IPS-20b (cell line): ENCODE data around the gene NTNG2.
A peak's percentile ranks its signal among the peaks of the same experiment; 100 is the strongest.

Experiments
- H3K27ac ChIP-seq: one replicate; pipeline ENCODE4 v1.5.1; 2013; ENCODE audit warnings: low read length
- H3K27me3 ChIP-seq: 2 replicates; pipeline ENCODE4 v1.6.1; 2013; ENCODE audit warnings: mild to moderate bottlenecking, low read length, inconsistent platforms; ENCODE audit not compliant: insufficient read depth
- H3K36me3 ChIP-seq: 2 replicates; pipeline ENCODE4 v1.6.1; 2013; ENCODE audit warnings: low read depth, mild to moderate bottlenecking, inconsistent platforms, low read length, moderate library complexity; ENCODE audit not compliant: insufficient read depth
- H3K4me1 ChIP-seq: 2 replicates; pipeline ENCODE4 v1.6.1; 2013; ENCODE audit warnings: mild to moderate bottlenecking, control low read depth, inconsistent platforms, low read length, moderate library complexity; ENCODE audit not compliant: insufficient read depth
- H3K4me3 ChIP-seq: 2 replicates; pipeline ENCODE4 v1.5.1; 2013; ENCODE audit warnings: mild to moderate bottlenecking, low read length, inconsistent platforms
- H3K9ac ChIP-seq: 2 replicates; pipeline ENCODE4 v1.6.1; 2013; ENCODE audit warnings: low read depth, mild to moderate bottlenecking, inconsistent platforms, low read length, moderate library complexity
- H3K9me3 ChIP-seq: 2 replicates; pipeline ENCODE4 v1.6.1; 2013; ENCODE audit warnings: mild to moderate bottlenecking, low read depth, low read length, inconsistent platforms; ENCODE audit not compliant: insufficient read depth

Gene NTNG2

GRCh38 chr9:132161743-132162184 lies at the start of gene NTNG2:
Gene NTNG2 (plus strand): TSS chr9:132162058. CDS start chr9:132166832, 4,774 bp downstream.
- H3K27ac ChIP-seq: no peak within 1 kb of the TSS
- H3K36me3 ChIP-seq: no peaks in the 10 kb centered on the region
- peaks cover 3% of the 10 kb centered on the region; the same call in 1 of the 2 replicates for H3K4me1 ChIP-seq
- H3K27me3 ChIP-seq: peaks cover 96% of the 10 kb centered on the region
- H3K9ac ChIP-seq: no peak within 1 kb of the TSS
- H3K4me3 ChIP-seq: peak within 1 kb of the TSS; percentile 69
- H3K9me3 ChIP-seq: no peaks in the 10 kb centered on the region

DNA sequence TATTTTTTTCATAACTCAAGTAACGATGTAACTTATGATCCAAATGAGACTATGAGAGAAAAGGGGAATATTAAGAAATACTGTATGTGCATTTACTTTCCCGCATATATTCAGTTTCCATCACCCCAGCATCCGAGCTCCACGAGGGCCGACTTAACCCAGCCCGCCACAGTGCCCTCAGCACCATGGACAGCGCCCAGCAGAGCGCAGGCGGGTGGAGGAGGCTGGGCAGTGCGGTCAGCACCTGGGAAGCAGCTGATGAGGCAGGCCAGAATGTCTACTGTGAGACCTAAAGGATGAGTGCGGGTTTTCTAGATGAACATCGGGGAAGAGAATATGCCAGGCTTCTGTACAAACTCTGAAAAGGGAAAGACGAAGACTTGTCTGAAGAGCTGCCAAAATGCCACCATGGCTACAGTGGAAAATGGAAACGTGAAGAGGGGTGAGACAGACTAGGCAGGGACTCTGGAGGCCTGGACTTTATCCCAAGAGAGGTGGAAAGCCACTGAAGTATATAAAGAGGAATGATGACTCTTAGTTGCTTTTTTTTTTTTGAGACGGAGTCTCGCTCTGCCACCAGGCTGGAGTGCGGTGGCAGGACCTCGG lies 47.7 kb upstream of the NTNG2 start:
- peaks cover 17% of the 10 kb centered on the region; the same call in 1 of the 2 replicates for H3K27me3 ChIP-seq
- H3K9me3 ChIP-seq: no peaks in the 10 kb centered on the region
- no peaks in the 10 kb centered on the region for H3K36me3 ChIP-seq
- no peak overlapping the region for H3K27ac ChIP-seq
- H3K9ac ChIP-seq: no peak overlapping the region
- no peak overlapping the region for H3K4me3 ChIP-seq
- no peaks in the 10 kb centered on the region; the same call in 1 of the 2 replicates for H3K4me1 ChIP-seq

DNA sequence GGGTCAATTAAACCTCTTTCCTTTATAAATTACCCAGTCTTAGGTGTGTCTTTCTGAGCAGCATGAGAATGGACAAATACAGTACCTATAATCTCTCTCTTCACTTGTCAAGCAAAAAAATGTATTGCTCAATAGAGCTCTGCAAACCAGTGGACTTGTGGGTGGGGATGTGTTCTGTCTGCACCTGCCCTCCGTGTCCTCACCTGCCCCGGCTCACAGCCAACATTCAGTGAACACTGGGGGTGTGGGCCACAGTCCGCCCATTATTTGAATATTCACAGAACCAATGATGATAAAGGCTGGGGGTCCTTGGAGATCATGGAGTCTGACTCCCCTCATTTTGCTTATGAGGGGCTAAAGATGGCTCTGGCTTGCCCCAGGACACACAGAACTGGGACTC lies 45.3 kb upstream of the NTNG2 start:
- Histone ChIP-seq H3K27me3 (peaks cover 17% of the 10 kb centered on the region; the same call in 1 of the 2 replicates), H3K27ac (no peak overlapping the region), H3K9ac (no peak overlapping the region), H3K9me3 (no peaks in the 10 kb centered on the region), H3K36me3 (no peaks in the 10 kb centered on the region), H3K4me1 (no peaks in the 10 kb centered on the region), H3K4me3 (no peak overlapping the region)

- H3K4me1 ChIP-seq: peaks cover 6% of the 10 kb centered on the region; the same call in 1 of the 2 replicates
- H3K27me3 ChIP-seq: peaks cover 17% of the 10 kb centered on the region; the same call in 1 of the 2 replicates
- H3K27ac ChIP-seq: no peak overlapping the region
- no peaks in the 10 kb centered on the region for H3K36me3 ChIP-seq
- H3K9ac ChIP-seq: no peak overlapping the region
- no peak overlapping the region for H3K4me3 ChIP-seq
- H3K9me3 ChIP-seq: no peaks in the 10 kb centered on the region
These were observed 44.2 kb upstream of the NTNG2 start for GRCh38 chr9:132117694-132118093.

DNA sequence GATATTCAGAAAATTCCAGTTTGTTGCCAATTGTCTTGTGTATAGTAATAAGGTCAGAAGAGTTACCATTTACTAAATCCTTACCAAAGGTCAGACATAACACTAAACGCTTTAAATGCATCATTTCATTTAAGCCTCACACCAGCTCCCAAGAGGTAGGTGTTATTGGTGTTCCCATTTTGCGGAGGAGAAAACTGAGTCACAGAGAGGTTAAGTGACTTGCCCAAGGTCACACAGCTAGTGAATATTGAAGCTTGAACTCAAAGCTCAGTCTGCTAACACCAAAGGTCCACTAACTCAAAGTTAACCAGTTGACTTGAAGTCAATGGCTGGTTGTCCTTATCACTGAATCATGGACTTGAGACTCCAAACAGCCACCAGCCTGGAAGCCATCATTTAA lies 40.8 kb upstream of the NTNG2 start:
- no peak overlapping the region for H3K4me3 ChIP-seq
- no peak overlapping the region for H3K27ac ChIP-seq
- no peak overlapping the region for H3K9ac ChIP-seq
- peaks cover 18% of the 10 kb centered on the region for H3K4me1 ChIP-seq
- H3K36me3 ChIP-seq: no peaks in the 10 kb centered on the region
- H3K27me3 ChIP-seq: peaks cover 26% of the 10 kb centered on the region
- no peaks in the 10 kb centered on the region for H3K9me3 ChIP-seq

GRCh38 chr9:132124800-132125199 lies 37.1 kb upstream of the NTNG2 start:
- Histone ChIP-seq H3K9ac (no peak overlapping the region), H3K4me3 (no peak overlapping the region; the same call in 1 of the 2 replicates), H3K9me3 (no peaks in the 10 kb centered on the region), H3K4me1 (peaks cover 27% of the 10 kb centered on the region), H3K27ac (no peak overlapping the region), H3K36me3 (no peaks in the 10 kb centered on the region), H3K27me3 (peaks cover 24% of the 10 kb centered on the region)

GRCh38 chr9:132125361-132125760 lies 36.5 kb upstream of the NTNG2 start:
- peak overlapping the region; percentile 34; the same call in 1 of the 2 replicates for H3K9ac ChIP-seq
- H3K27me3 ChIP-seq: peaks cover 24% of the 10 kb centered on the region
- H3K36me3 ChIP-seq: no peaks in the 10 kb centered on the region
- peak overlapping the region; percentile 9 for H3K27ac ChIP-seq
- H3K4me1 ChIP-seq: peaks cover 27% of the 10 kb centered on the region
- peak overlapping the region; percentile 41; the same call in 1 of the 2 replicates for H3K4me3 ChIP-seq
- H3K9me3 ChIP-seq: no peaks in the 10 kb centered on the region

- Histone ChIP-seq H3K9ac (peak overlapping the region; percentile 34; the same call in 1 of the 2 replicates), H3K36me3 (no peaks in the 10 kb centered on the region), H3K4me3 (peak overlapping the region; percentile 41; the same call in 1 of the 2 replicates), H3K27me3 (peaks cover 24% of the 10 kb centered on the region), H3K9me3 (no peaks in the 10 kb centered on the region), H3K4me1 (peaks cover 27% of the 10 kb centered on the region), H3K27ac (no peak overlapping the region)
These were observed 35.7 kb upstream of the NTNG2 start for GRCh38 chr9:132125944-132126679.

GRCh38 chr9:132126680-132127236 lies 35.1 kb upstream of the NTNG2 start:
- no peaks in the 10 kb centered on the region for H3K36me3 ChIP-seq
- H3K9me3 ChIP-seq: no peaks in the 10 kb centered on the region
- peak overlapping the region; percentile 41; the same call in 1 of the 2 replicates for H3K4me3 ChIP-seq
- H3K9ac ChIP-seq: no peak overlapping the region; the same call in 1 of the 2 replicates
- H3K27me3 ChIP-seq: peaks cover 24% of the 10 kb centered on the region
- H3K4me1 ChIP-seq: peaks cover 27% of the 10 kb centered on the region
- no peak overlapping the region for H3K27ac ChIP-seq

GRCh38 chr9:132127888-132128534 lies 33.8 kb upstream of the NTNG2 start:
- H3K27ac ChIP-seq: no peak overlapping the region
- no peaks in the 10 kb centered on the region for H3K36me3 ChIP-seq
- H3K9me3 ChIP-seq: no peaks in the 10 kb centered on the region
- peaks cover 21% of the 10 kb centered on the region for H3K27me3 ChIP-seq
- H3K4me3 ChIP-seq: no peak overlapping the region
- H3K4me1 ChIP-seq: peaks cover 21% of the 10 kb centered on the region
- H3K9ac ChIP-seq: no peak overlapping the region

DNA sequence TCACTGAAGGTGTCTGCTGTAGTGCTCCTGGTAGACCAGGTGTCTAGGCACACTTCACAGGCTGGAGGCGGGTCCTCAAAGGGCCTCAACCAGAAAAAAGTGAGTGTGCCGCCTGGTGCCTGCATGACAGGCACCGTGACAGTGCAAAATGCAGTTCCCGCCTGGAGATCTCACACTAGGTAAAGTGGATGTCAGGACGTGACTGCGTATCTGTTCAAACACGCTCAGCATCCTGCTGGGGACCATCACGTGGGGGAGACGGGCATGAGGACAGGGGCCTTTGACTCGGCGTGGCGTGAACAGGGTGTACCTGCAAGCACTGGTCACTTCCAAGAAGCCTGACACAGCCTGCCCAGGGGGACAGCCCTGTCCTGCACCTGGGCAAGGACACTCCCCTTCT lies 32.3 kb upstream of the NTNG2 start:
- H3K27me3 ChIP-seq: peaks cover 9% of the 10 kb centered on the region
- H3K4me1 ChIP-seq: peaks cover 21% of the 10 kb centered on the region
- no peaks in the 10 kb centered on the region for H3K36me3 ChIP-seq
- no peak overlapping the region for H3K27ac ChIP-seq
- no peak overlapping the region for H3K9ac ChIP-seq
- H3K4me3 ChIP-seq: no peak overlapping the region
- no peaks in the 10 kb centered on the region for H3K9me3 ChIP-seq
